Naive thymus-derived CD4-positive, alpha-beta T cell (primary cell): Measurements from ENCODE around the gene PSORS1C2. TPM values are rescaled to one million over a fixed set of nuclear protein-coding genes. Genes with fewer than 3 reads are reported as not detected.
A peak's percentile ranks its signal among the peaks of the same experiment; 100 is the strongest.
"Not testable (repeated sequence)": the region's sequence is repeated elsewhere in the genome, so short reads cannot be mapped to it uniquely, and the experiment has no call there.

Source experiments
- ATAC-seq: fragments of 150-1000 bp; cut with Tn5 transposase; 2 replicates; pipeline ENCODE4 v1.10.0; 2021; ENCODE audit warnings: mild to moderate bottlenecking, moderate library complexity
- CTCF ChIA-PET: fragments of 350-600 bp; sonication (Branson Sonifier 250); formaldehyde crosslinking; loops from one replicate; lab custom pipeline; 2021; ENCODE audit warnings: antibody characterized with exemption; lab: Charles Lee
- POLR2A ChIA-PET: fragments of 350-600 bp; sonication (Branson Sonifier 250); formaldehyde crosslinking; loops from one replicate; lab custom pipeline; 2021; ENCODE audit warnings: antibody characterized with exemption, inconsistent platforms; lab: Charles Lee
- DNase-seq, 9 donors: peaks; one replicate each; pipeline versions ENCODE4 v3.0.0 to v3.0.0-alpha.2; 2020 to 2022; ENCODE audit warnings: mixed read lengths in 1 of 9
- H3K27ac ChIP-seq: one replicate; pipeline ENCODE4 v1.7.0; 2013; ENCODE audit warnings: mild to moderate bottlenecking, low read depth, low read length, moderate library complexity
- H3K27me3 ChIP-seq, 2 donors: one replicate each; pipeline ENCODE4 v1.7.0; 2013; ENCODE audit warnings: low read length in 2 of 2, mild to moderate bottlenecking in 2 of 2, moderate library complexity in 2 of 2; ENCODE audit not compliant: control insufficient read depth in 2 of 2, insufficient read depth in 2 of 2
- H3K36me3 ChIP-seq, 3 experiments: 1 replicate in 2 of 3; 2 replicates in 1 of 3; pipeline ENCODE4 v1.7.0; 2013; ENCODE audit warnings: low read length in 3 of 3, mild to moderate bottlenecking in 3 of 3, moderate library complexity in 1 of 3; ENCODE audit not compliant: insufficient read depth in 3 of 3, control insufficient read depth in 2 of 3
- H3K4me1 ChIP-seq, 2 donors: one replicate each; pipeline ENCODE4 v1.7.0; 2013; ENCODE audit warnings: low read length in 2 of 2, mild to moderate bottlenecking in 2 of 2, moderate library complexity in 1 of 2; ENCODE audit not compliant: control insufficient read depth in 2 of 2, insufficient read depth in 2 of 2
- H3K4me3 ChIP-seq: 2 replicates; pipeline ENCODE4 v1.7.0; 2013; ENCODE audit warnings: mild to moderate bottlenecking, low read length
- H3K9me3 ChIP-seq, 3 experiments: 1 replicate in 2 of 3; 2 replicates in 1 of 3; pipeline ENCODE4 v1.7.0; 2013; ENCODE audit warnings: low read length in 3 of 3; ENCODE audit not compliant: control insufficient read depth in 2 of 3
- H3K27ac Mint-ChIP-seq, 9 donors: one replicate each; pipeline ENCODE4 v1.8.0; 2020 to 2022; ENCODE audit warnings: mixed read lengths in 9 of 9, mild to moderate bottlenecking in 8 of 9, moderate library complexity in 5 of 9, inconsistent platforms in 2 of 9
- H3K27me3 Mint-ChIP-seq, 5 donors: one replicate each; pipeline ENCODE4 v1.8.0; 2021 to 2022; ENCODE audit warnings: mixed read lengths in 5 of 5, mild to moderate bottlenecking in 1 of 5
- H3K36me3 Mint-ChIP-seq, 5 donors: one replicate each; pipeline ENCODE4 v1.8.0; 2020 to 2022; ENCODE audit warnings: mixed read lengths in 5 of 5, mild to moderate bottlenecking in 3 of 5, inconsistent platforms in 1 of 5
- H3K4me1 Mint-ChIP-seq, 7 donors: one replicate each; pipeline ENCODE4 v1.8.0; 2020 to 2022; ENCODE audit warnings: mixed read lengths in 7 of 7, mild to moderate bottlenecking in 3 of 7, inconsistent platforms in 1 of 7
- H3K4me3 Mint-ChIP-seq, 10 donors: one replicate each; pipeline ENCODE4 v1.8.0; 2020 to 2022; ENCODE audit warnings: mild to moderate bottlenecking in 10 of 10, mixed read lengths in 10 of 10, moderate library complexity in 6 of 10, inconsistent platforms in 2 of 10
- H3K9me3 Mint-ChIP-seq, 11 donors: one replicate each; pipeline ENCODE4 v1.8.0; 2020 to 2022; ENCODE audit warnings: mixed read lengths in 11 of 11, mild to moderate bottlenecking in 4 of 11, inconsistent platforms in 1 of 11, moderate library complexity in 1 of 11
- intact Hi-C, 2 donors: fragments of 100-400 bp; cut with micrococcal nuclease; formaldehyde crosslinking; loops; one replicate each; pipeline ENCODE4 v1.15.1; 2023
- polyA plus RNA-seq, 2 donors: library from polyadenylated mRNA; unstranded; fragments of 300-500 nt; fragmentation: Illumina TruSeq; gene quantifications; one replicate each; pipeline ENCODE4 v1.2.3, GENCODE V29; 2021
- total RNA-seq, 6 experiments: library from RNA in 5 of 6; stranded (reverse) in 5 of 6; gene quantifications; 1 replicate in 5 of 6; 2 replicates in 1 of 6; pipeline ENCODE4 v1.2.3 and lab custom pipeline; 2021 to 2026

Gene PSORS1C2
- total RNA-seq (not detected), polyA plus RNA-seq (not detected), total RNA-seq (lab: John Stamatoyannopoulos, UW) (not detected)

DNA sequence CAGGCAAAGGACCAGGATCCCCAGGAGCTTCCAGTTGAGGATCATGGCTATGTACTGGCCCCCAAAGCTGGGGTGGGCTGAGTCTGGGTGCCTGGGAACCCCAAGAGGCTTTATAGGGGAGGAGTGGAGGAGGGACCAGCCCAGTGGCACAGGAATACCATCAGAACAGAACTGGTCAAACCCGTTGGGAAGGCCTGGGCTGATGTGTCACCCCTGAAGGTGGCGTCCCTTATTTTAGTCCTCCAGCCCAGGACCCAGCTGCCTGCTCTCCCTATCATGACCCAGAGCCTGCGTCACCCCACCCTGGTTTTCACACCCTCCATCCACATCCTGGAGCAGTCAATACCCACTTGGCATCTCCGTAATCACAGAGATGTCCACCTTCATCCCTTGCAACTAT, at the start of gene PSORS1C2:
Gene PSORS1C2, minus strand, starts transcription at position 85 of the 400 bp plus-strand sequence. Its CDS starts 40 bp downstream, at position 45.
- Mint-ChIP-seq H3K9me3 (peaks cover 0 to 1% (median 0%) of the 10 kb centered on the region in 11 donors), H3K27ac (peak within 1 kb of the TSS in 3 of 9 donors; percentile 70 to 88 (median 71)), H3K36me3 (peaks cover 0 to 8% (median 0%) of the 10 kb centered on the region in 5 donors), H3K4me1 (peaks cover 4 to 8% (median 7%) of the 10 kb centered on the region in 7 donors), H3K4me3 (peak within 1 kb of the TSS in 4 of 10 donors; percentile 11 to 79 (median 76)), H3K27me3 (peaks cover 0 to 3% (median 0%) of the 10 kb centered on the region in 5 donors)
- intact Hi-C loops: no loop called here
- ChIA-PET POLR2A (interaction anchor here (0.7 to 3.2 kb wide), 3 partner anchors 56 to 227 kb away, joined by 3 to 28 read pairs (median 3); no protein-coding TSS in a partner anchor), CTCF (interaction anchor here (0.6 to 3.3 kb wide), 9 partner anchors 13 to 237 kb away, joined by 3 to 26 read pairs (median 3); no protein-coding TSS in a partner anchor)
- Histone ChIP-seq H3K4me1 (peaks cover 0 to 5% of the 10 kb centered on the region in 2 donors), H3K27me3 (no peaks in the 10 kb centered on the region), H3K4me3 (no peak within 1 kb of the TSS), H3K9me3 (no peaks in the 10 kb centered on the region), H3K36me3 (peaks cover 0 to 15% (median 0%) of the 10 kb centered on the region in 3 experiments), H3K27ac (no peak within 1 kb of the TSS)
- ATAC-seq (no peak), DNase-seq (no peak)

DNA sequence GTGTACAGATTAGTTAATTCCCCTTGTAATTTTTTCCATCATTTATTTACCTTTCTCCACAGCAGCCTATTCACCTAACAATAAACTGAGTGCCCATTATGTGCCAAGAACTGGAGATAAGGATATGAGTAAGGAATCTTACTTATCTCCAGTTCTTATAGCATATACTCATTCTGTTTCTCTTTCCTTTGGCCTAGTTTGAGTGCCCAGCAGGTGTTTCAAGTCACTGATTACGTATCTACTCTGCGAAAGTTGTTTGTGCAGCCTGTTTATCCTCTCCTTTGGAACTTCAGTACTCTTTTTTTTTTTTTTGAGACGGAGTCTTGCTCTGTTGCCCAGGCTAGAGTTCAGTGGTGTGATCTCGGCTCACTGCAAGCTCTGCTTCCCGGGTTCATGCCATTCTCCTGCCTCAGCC, 48.9 kb upstream of the PSORS1C2 start:
- ChIA-PET CTCF (no interaction called here), POLR2A (no interaction called here)
- H3K27me3 ChIP-seq: no peaks in the 10 kb centered on the region
- H3K9me3 ChIP-seq: no peaks in the 10 kb centered on the region
- DNase-seq: no peak
- no peak overlapping the region for H3K27ac ChIP-seq
- no peaks in the 10 kb centered on the region for H3K36me3 ChIP-seq
- no peaks in the 10 kb centered on the region for H3K27me3 Mint-ChIP-seq
- H3K9me3 Mint-ChIP-seq: peaks cover 0 to 1% (median 0%) of the 10 kb centered on the region in 11 donors
- H3K4me3 ChIP-seq: no peak overlapping the region
- H3K4me1 ChIP-seq: no peaks in the 10 kb centered on the region
- H3K36me3 Mint-ChIP-seq: no peaks in the 10 kb centered on the region
- no peak overlapping the region for H3K27ac Mint-ChIP-seq
- H3K4me3 Mint-ChIP-seq: no peak overlapping the region
- intact Hi-C loops: no loop called here
- ATAC-seq: no peak
- H3K4me1 Mint-ChIP-seq: peaks cover 0 to 16% (median 0%) of the 10 kb centered on the region in 7 donors

DNA sequence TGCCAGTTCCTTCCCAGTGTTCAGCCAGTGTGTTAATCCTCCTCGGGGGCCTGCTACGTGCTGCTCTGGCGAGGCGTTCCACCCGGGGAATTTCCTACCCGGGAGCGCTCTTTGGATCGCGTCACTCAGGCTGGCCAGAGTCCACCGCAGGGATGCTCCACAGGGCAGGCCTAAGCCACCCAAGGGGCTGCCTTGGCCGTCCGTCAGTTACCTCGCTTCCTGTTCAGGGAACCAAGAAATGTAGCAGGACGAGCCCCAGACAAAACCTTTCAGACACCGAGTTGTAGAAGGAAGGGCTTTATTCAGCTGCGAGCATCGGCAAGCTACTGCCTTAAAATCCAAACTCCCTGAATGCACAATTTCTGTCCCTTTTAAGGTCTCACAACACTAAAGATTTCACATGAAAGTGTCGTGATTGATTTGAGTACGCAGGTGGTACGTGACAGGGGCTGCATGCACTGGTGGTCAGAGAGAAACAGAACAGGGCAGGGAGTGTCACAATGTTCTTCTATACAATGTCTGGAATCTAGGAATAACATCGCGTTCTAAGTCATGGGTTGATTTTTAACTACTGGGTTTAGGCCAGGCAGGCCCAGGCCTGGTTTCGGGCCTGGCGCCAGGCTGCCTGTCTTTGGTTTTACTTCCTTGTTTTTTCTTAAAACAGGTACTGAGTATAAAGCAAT, 47.3 kb upstream of the PSORS1C2 start:
- no peaks in the 10 kb centered on the region for H3K9me3 ChIP-seq
- ChIA-PET CTCF (no interaction called here), POLR2A (no interaction called here)
- intact Hi-C loops: no loop called here
- no peaks in the 10 kb centered on the region for H3K27me3 ChIP-seq
- H3K36me3 ChIP-seq: no peaks in the 10 kb centered on the region
- DNase-seq: no peak
- no peak for ATAC-seq
- H3K4me3 Mint-ChIP-seq: no peak overlapping the region
- H3K27me3 Mint-ChIP-seq: no peaks in the 10 kb centered on the region
- H3K4me1 Mint-ChIP-seq: peaks cover 0 to 14% (median 0%) of the 10 kb centered on the region in 7 donors
- H3K9me3 Mint-ChIP-seq: peaks cover 0 to 1% (median 0%) of the 10 kb centered on the region in 11 donors
- H3K36me3 Mint-ChIP-seq: no peaks in the 10 kb centered on the region
- H3K27ac Mint-ChIP-seq: peak overlapping the region in 1 of 9 donors; percentile 32
- H3K4me3 ChIP-seq: no peak overlapping the region
- no peaks in the 10 kb centered on the region for H3K4me1 ChIP-seq
- H3K27ac ChIP-seq: no peak overlapping the region

GRCh38 chr6:31185695-31186051, 46.8 kb upstream of the PSORS1C2 start:
- H3K27me3 ChIP-seq, intact Hi-C loops, CTCF ChIA-PET, H3K36me3 ChIP-seq, H3K9me3 Mint-ChIP-seq, H3K27me3 Mint-ChIP-seq, POLR2A ChIA-PET, H3K27ac Mint-ChIP-seq, H3K4me1 ChIP-seq, H3K36me3 Mint-ChIP-seq, H3K27ac ChIP-seq, H3K4me3 Mint-ChIP-seq, DNase-seq, ATAC-seq, H3K4me3 ChIP-seq, H3K9me3 ChIP-seq: not testable (repeated sequence)
- H3K4me1 Mint-ChIP-seq: peaks cover 0 to 14% (median 0%) of the 10 kb centered on the region in 7 donors

DNA sequence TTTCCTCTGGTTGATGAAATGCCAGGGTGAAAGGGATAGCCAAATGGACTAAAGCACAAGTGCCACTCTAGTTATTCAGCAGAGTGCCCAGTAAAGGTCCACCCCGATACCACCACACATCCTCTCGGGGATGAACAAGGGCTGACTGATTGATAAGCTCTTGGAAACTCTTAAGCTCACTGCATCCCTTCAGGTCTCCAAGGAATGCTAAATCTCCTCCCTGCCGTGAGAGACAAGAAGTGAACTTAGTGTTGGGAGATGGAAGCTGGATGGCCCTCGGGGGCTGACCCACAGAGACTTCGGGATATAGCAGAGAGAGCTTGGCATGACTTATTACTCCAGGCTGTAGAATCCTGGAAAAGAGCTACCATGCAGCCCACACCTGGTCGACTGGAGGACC, 45.0 kb upstream of the PSORS1C2 start:
- H3K27me3 ChIP-seq, DNase-seq, H3K27ac ChIP-seq, intact Hi-C loops, H3K36me3 Mint-ChIP-seq, H3K4me1 ChIP-seq, H3K4me3 ChIP-seq, H3K36me3 ChIP-seq, H3K4me3 Mint-ChIP-seq, H3K27me3 Mint-ChIP-seq, POLR2A ChIA-PET, H3K9me3 Mint-ChIP-seq, ATAC-seq, H3K9me3 ChIP-seq, H3K27ac Mint-ChIP-seq: not testable (repeated sequence)
- peaks cover 0 to 18% (median under 1%) of the 10 kb centered on the region in 7 donors for H3K4me1 Mint-ChIP-seq
- CTCF ChIA-PET: interaction anchor here (0.6 kb wide), 1 partner anchor 214 kb away, joined by 3 read pairs; no protein-coding TSS in a partner anchor

- peaks cover 0 to 22% (median 4%) of the 10 kb centered on the region in 7 donors for H3K4me1 Mint-ChIP-seq
- H3K9me3 ChIP-seq, H3K4me3 Mint-ChIP-seq, H3K27me3 Mint-ChIP-seq, H3K36me3 ChIP-seq, H3K27ac Mint-ChIP-seq, CTCF ChIA-PET, ATAC-seq, POLR2A ChIA-PET, H3K27me3 ChIP-seq, H3K27ac ChIP-seq, H3K4me1 ChIP-seq, intact Hi-C loops, H3K36me3 Mint-ChIP-seq, DNase-seq, H3K9me3 Mint-ChIP-seq, H3K4me3 ChIP-seq: not testable (repeated sequence)
Observed at GRCh38 chr6:31183287-31183686, 44.4 kb upstream of the PSORS1C2 start.
